K562 (cell line): ENCODE results near the gene RCSD1. TPM values are rescaled to one million over a fixed set of nuclear protein-coding genes. Genes with fewer than 3 reads are reported as not detected.

Source experiments
- ATF1 ChIP-seq, 2 experiments: fragments of 450-650 bp in 1 of 2; IDR thresholded peaks; 2 replicates each; pipeline ENCODE4 v1.6.1; 2016; ENCODE audit warnings: missing compliant biosample characterization in 1 of 2, missing genetic modification characterization in 1 of 2
- BRD9 ChIP-seq: fragments of 450-650 bp; IDR thresholded peaks from 2 replicates; pipeline ENCODE4 v1.6.1; 2018; ENCODE audit warnings: low read depth; ENCODE audit not compliant: partially characterized antibody
- C11orf30 ChIP-seq: fragments of 450-650 bp; IDR thresholded peaks from 2 replicates; pipeline ENCODE4 v1.6.1; 2016; ENCODE audit warnings: low read depth, mild to moderate bottlenecking
- CCNT2 ChIP-seq: IDR thresholded peaks from 2 replicates; pipeline ENCODE4 v1.6.1; 2011; ENCODE audit warnings: borderline replicate concordance, low read depth, mild to moderate bottlenecking, moderate library complexity, mixed read lengths, low read length; ENCODE audit not compliant: insufficient read length; ENCODE audit errors: extremely low read depth
- ETV6 ChIP-seq, 3 experiments: fragments of 150-350 bp in 1 of 3; sonication (generic) in 1 of 3; formaldehyde crosslinking in 1 of 3; IDR thresholded peaks; 2 replicates each; pipeline versions ENCODE4 v1.6.1 to v1.8.0; 2014 to 2022; ENCODE audit warnings: borderline replicate concordance in 2 of 3, low read depth in 2 of 3, antibody characterized with exemption in 1 of 3, low read length in 1 of 3, mild to moderate bottlenecking in 1 of 3, missing genetic modification reagents in 1 of 3
- FOXA3 ChIP-seq, 2 experiments: fragments of 450-650 bp in 1 of 2; sonication (generic) in 1 of 2; formaldehyde crosslinking; IDR thresholded peaks in 1 of 2; conservative IDR thresholded peaks in 1 of 2; 2 replicates each; pipeline versions ENCODE4 v1.4.0 to v1.8.0; 2020 to 2022; ENCODE audit warnings: mild to moderate bottlenecking in 2 of 2, missing genetic modification reagents in 1 of 2
- FOXP1 ChIP-seq: sonication (generic); formaldehyde crosslinking; IDR thresholded peaks from 2 replicates; pipeline ENCODE4 v1.8.0; 2022; ENCODE audit warnings: mild to moderate bottlenecking, missing genetic modification reagents
- NR3C1 ChIP-seq: sonication (generic); formaldehyde crosslinking; IDR thresholded peaks from 2 replicates; pipeline ENCODE4 v1.8.1; 2022; ENCODE audit warnings: missing genetic modification reagents
- POLR2AphosphoS5 ChIP-seq: IDR thresholded peaks from 2 replicates; pipeline ENCODE4 v1.6.1; 2011; ENCODE audit warnings: mild to moderate bottlenecking, low read depth, low read length, moderate library complexity; ENCODE audit not compliant: control insufficient read depth, insufficient read depth
- TCFL5 ChIP-seq: fragments of 250-450 bp; sonication (Bioruptor Pico); conservative IDR thresholded peaks from 2 replicates; pipeline ENCODE4 v1.6.1; 2021; ENCODE audit warnings: mild to moderate bottlenecking, moderate library complexity, matching md5 sums
- ZBTB7A ChIP-seq: IDR thresholded peaks from 2 replicates; pipeline ENCODE4 v1.6.1; 2011; ENCODE audit warnings: low read depth, mild to moderate bottlenecking, low read length, moderate library complexity, borderline replicate concordance; ENCODE audit not compliant: control insufficient read depth
- ZEB2 ChIP-seq: fragments of 450-650 bp; IDR thresholded peaks from 2 replicates; pipeline ENCODE4 v1.6.1; 2016
- ZFX ChIP-seq: sonication (generic); formaldehyde crosslinking; IDR thresholded peaks from 2 replicates; pipeline ENCODE4 v1.8.0; 2022; ENCODE audit warnings: mild to moderate bottlenecking, missing genetic modification reagents, moderate library complexity
- polyA plus RNA-seq, 8 experiments: library from polyadenylated mRNA; depleted of rRNA in 4 of 8; stranded (reverse) in 5 of 8; unstranded in 3 of 8; fragments of >200 nt; fragmentation: Nextera tagmentation in 2 of 8; fragmentation: Illumina TruSeq in 1 of 8; extraction: Ambion mirVana in 2 of 8; extraction: Trizol in 1 of 8; gene quantifications; 2 replicates each; pipeline versions ENCODE4 v1.2.1 to v1.2.3, GENCODE V29; 2011 to 2014; ENCODE audit warnings: inconsistent platforms in 1 of 8, missing spikeins in 1 of 8
- total RNA-seq, 7 experiments: library from RNA; depleted of rRNA in 6 of 7; stranded (reverse); fragments of >200 nt in 6 of 7; fragmentation: Illumina TruSeq in 2 of 7; extraction: Trizol in 2 of 7; gene quantifications; 2 replicates each; pipeline versions ENCODE4 v1.2.1 to v1.2.3, GENCODE V29; 2011 to 2021; ENCODE audit warnings: low replicate concordance in 1 of 7
- TF ChIP-seq, protein P1 (sequence below): fragments of 200-400 bp; formaldehyde crosslinking; IDR thresholded peaks from 2 replicates; pipeline ENCODE4 v1.6.1; 2017; ENCODE audit warnings: mild to moderate bottlenecking, low read depth, low read length, moderate library complexity
- TF ChIP-seq, protein P2 (sequence below): fragments of 250-450 bp; sonication (Bioruptor Pico); IDR thresholded peaks from 2 replicates; pipeline ENCODE4 v1.8.0; 2022; ENCODE audit warnings: moderate library complexity, mild to moderate bottlenecking, inconsistent platforms
- TF ChIP-seq, protein P3 (sequence below): fragments of 450-650 bp; formaldehyde crosslinking; IDR thresholded peaks from 2 replicates; pipeline ENCODE4 v1.4.0; 2020; ENCODE audit warnings: mild to moderate bottlenecking, moderate library complexity
- TF ChIP-seq, protein P4 (sequence below): IDR thresholded peaks from 2 replicates; pipeline ENCODE4 v1.6.1; 2016; ENCODE audit warnings: missing genetic modification characterization, missing compliant biosample characterization

Gene RCSD1
- total and polyA plus RNA-seq, 9 of the 15 experiments (the other 6 are each of a cell fraction or from before 2014, with no cell fraction given) = 7.8 to 69.8 (median 45.3) TPM

DNA sequence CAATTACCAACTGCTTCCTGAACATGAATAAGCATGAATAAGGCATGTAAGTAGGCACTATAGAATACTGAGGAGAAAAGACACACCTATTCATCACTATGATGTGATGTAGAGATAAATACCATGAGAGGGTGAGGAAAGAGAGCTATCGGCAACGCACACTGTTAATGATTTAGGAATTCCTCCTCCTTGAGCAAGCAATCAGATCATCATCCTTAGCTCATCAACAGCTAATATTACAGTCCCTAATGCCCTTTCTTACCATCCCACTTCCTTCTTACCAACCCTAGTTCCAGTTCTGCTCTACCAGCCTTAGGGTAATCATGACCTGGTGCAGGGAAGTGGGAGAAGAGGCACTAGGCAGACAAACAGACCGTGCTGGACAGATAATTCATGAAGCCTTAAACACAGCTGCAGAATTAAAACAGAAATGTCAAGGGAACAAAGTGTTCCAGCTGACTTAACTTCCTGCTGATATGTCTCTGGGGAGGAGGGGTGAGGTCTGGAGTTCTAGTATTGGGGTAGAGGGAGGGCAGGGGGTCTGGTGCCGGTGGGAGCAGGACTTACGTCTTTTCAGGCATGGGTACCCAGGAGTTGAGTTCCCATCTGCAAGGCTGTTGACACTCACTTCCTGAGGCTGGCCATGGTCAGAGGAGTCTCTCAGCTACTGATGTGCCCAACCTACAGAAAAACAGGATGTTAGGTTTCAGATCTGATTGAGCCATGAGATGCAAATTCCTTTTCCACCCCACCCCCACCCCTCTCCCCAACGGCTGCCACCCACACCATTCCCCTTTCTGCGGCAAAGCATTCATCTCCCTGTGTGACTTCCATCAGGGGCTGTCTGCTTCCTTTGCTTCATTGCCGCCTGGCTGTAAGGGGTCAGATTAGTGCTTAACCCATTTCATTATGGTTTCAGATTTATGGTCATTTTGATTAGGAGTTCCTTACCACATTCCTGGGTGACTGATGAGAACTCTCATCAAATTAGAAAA is 12.6 kb upstream of the RCSD1 start (continued):
- TF ChIP-seq, protein P1, sequence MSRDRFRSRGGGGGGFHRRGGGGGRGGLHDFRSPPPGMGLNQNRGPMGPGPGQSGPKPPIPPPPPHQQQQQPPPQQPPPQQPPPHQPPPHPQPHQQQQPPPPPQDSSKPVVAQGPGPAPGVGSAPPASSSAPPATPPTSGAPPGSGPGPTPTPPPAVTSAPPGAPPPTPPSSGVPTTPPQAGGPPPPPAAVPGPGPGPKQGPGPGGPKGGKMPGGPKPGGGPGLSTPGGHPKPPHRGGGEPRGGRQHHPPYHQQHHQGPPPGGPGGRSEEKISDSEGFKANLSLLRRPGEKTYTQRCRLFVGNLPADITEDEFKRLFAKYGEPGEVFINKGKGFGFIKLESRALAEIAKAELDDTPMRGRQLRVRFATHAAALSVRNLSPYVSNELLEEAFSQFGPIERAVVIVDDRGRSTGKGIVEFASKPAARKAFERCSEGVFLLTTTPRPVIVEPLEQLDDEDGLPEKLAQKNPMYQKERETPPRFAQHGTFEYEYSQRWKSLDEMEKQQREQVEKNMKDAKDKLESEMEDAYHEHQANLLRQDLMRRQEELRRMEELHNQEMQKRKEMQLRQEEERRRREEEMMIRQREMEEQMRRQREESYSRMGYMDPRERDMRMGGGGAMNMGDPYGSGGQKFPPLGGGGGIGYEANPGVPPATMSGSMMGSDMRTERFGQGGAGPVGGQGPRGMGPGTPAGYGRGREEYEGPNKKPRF = no peak
- TF ChIP-seq, protein P2, sequence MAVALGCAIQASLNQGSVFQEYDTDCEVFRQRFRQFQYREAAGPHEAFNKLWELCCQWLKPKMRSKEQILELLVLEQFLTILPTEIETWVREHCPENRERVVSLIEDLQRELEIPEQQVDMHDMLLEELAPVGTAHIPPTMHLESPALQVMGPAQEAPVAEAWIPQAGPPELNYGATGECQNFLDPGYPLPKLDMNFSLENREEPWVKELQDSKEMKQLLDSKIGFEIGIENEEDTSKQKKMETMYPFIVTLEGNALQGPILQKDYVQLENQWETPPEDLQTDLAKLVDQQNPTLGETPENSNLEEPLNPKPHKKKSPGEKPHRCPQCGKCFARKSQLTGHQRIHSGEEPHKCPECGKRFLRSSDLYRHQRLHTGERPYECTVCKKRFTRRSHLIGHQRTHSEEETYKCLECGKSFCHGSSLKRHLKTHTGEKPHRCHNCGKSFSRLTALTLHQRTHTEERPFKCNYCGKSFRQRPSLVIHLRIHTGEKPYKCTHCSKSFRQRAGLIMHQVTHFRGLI = peak; percentile 92; the same call in 1 of the 2 replicates
- TF ChIP-seq ATF1 (CRISPR knock-in tag; IDR thresholded peaks at IDR 0.05) = no peak
- peak; percentile 29; the same call in 1 of the 2 replicates for TF ChIP-seq ATF1 (tag; IDR thresholded peaks at IDR 0.05)
- TF ChIP-seq CCNT2 = peak; percentile 31
- TF ChIP-seq, protein P3, sequence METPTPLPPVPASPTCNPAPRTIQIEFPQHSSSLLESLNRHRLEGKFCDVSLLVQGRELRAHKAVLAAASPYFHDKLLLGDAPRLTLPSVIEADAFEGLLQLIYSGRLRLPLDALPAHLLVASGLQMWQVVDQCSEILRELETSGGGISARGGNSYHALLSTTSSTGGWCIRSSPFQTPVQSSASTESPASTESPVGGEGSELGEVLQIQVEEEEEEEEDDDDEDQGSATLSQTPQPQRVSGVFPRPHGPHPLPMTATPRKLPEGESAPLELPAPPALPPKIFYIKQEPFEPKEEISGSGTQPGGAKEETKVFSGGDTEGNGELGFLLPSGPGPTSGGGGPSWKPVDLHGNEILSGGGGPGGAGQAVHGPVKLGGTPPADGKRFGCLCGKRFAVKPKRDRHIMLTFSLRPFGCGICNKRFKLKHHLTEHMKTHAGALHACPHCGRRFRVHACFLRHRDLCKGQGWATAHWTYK (CRISPR knock-in tag) = 0 out of 2 replicates have a peak, but pooled peaks have one; percentile 48
- peak; percentile 40 for TF ChIP-seq ZBTB7A
- TF ChIP-seq, protein P4, sequence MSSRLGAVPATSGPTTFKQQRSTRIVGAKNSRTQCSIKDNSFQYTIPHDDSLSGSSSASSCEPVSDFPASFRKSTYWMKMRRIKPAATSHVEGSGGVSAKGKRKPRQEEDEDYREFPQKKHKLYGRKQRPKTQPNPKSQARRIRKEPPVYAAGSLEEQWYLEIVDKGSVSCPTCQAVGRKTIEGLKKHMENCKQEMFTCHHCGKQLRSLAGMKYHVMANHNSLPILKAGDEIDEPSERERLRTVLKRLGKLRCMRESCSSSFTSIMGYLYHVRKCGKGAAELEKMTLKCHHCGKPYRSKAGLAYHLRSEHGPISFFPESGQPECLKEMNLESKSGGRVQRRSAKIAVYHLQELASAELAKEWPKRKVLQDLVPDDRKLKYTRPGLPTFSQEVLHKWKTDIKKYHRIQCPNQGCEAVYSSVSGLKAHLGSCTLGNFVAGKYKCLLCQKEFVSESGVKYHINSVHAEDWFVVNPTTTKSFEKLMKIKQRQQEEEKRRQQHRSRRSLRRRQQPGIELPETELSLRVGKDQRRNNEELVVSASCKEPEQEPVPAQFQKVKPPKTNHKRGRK (tag) = no peak
- peak in 1 of 2 experiments; percentile 2; a peak in 1 of 4 replicates for TF ChIP-seq FOXA3 (CRISPR knock-in tag; conservative IDR thresholded peaks at IDR 0.05 in 1 of 2, IDR thresholded peaks at IDR 0.05 in 1 of 2)
- peak; percentile 36; the same call in 1 of the 2 replicates for TF ChIP-seq C11orf30
- TF ChIP-seq ZEB2 = 0 out of 2 replicates have a peak, but pooled peaks have one; percentile 15
- TF ChIP-seq NR3C1 (CRISPR knock-in tag) = no peak
- no peak for TF ChIP-seq FOXP1 (CRISPR knock-in tag)
- 0 out of 2 replicates have a peak, but pooled peaks have one; percentile 21 for TF ChIP-seq POLR2AphosphoS5
- no peak for TF ChIP-seq ZFX
- TF ChIP-seq ETV6 (IDR thresholded peaks at IDR 0.05; ENCODE audit: borderline replicate concordance in 1 of 2, low read depth in 2 of 2, low read length in 1 of 2) = peak in 1 of 2 experiments; percentile 57; a peak in 2 of 4 replicates
- no peak for TF ChIP-seq ETV6 (CRISPR knock-in tag; IDR thresholded peaks at IDR 0.05; ENCODE audit: borderline replicate concordance)
- TF ChIP-seq BRD9 = peak; percentile 19
- TF ChIP-seq TCFL5 (CRISPR knock-in tag) = no peak
